ENCODE measurements around the gene HAS3. TPM values are rescaled to one million over a fixed set of nuclear protein-coding genes. Genes with fewer than 3 reads are reported as not detected.
"Not testable (repeated sequence)": the region's sequence is repeated elsewhere in the genome, so short reads cannot be mapped to it uniquely, and the experiment has no call there.

The HAS3 gene
- total RNA-seq, 1 donor, result 0.84 TPM

- H3K9me3 ChIP-seq (ENCODE audit: low read depth, low read length); H3K4me3 ChIP-seq (ENCODE audit: low read length); H3K27me3 ChIP-seq (ENCODE audit: insufficient read depth, low read length); H3K4me1 ChIP-seq (ENCODE audit: insufficient read depth, low read length): not testable (repeated sequence)
Measured at GRCh38 chr16:69139464-69139863, 34.0 kb downstream of the HAS3 start.

DNA sequence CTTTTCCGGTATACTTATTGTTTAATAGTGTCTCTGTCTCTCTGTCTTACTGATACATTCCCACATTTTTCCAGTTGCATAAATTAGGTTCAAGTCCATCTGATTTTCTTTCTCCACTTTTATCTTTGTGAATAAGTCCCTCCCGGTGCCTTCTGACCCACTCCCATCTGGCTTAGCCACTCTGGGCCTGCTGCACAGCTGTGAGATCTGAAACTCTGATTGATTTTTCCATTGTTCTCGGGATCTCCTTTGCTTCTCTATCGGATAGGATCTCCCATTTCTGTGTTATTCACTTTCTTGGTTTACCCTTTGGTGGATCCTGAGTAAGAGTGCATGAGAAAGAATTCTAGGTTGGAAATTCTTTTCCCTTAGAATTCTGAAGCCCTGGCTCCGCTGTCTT, 35.6 kb downstream of the HAS3 start:
- Histone ChIP-seq H3K9me3 (ENCODE audit: low read depth, low read length) (no peaks in the 10 kb centered on the region), H3K27me3 (ENCODE audit: insufficient read depth, low read length) (no peaks in the 10 kb centered on the region), H3K4me1 (ENCODE audit: insufficient read depth, low read length) (no peaks in the 10 kb centered on the region), H3K4me3 (ENCODE audit: low read length) (no peak overlapping the region)

DNA sequence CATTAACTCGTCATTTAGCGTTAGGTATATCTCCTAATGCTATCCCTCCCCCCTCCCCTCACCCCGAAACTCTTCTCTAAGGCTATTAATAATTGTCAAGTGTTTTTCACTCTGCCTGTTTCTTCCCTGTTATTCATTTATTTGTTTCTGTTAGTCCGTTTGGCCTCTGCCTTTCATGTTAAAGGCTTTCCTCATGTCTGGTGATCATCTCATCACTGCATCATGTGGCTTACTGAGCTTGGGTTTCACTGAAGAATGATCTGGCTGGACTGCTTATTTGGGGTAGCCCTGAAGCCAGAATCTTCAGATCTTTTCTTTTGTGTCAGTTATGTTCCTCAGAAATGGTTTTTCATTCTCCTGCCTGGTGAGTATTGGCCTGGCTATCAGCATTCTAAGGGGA, 36.5 kb downstream of the HAS3 start:
- no peak overlapping the region for H3K4me3 ChIP-seq (ENCODE audit: low read length)
- H3K4me1 ChIP-seq (ENCODE audit: insufficient read depth, low read length), result no peaks in the 10 kb centered on the region
- H3K9me3 ChIP-seq (ENCODE audit: low read depth, low read length), result no peaks in the 10 kb centered on the region
- H3K27me3 ChIP-seq (ENCODE audit: insufficient read depth, low read length), result no peaks in the 10 kb centered on the region

DNA sequence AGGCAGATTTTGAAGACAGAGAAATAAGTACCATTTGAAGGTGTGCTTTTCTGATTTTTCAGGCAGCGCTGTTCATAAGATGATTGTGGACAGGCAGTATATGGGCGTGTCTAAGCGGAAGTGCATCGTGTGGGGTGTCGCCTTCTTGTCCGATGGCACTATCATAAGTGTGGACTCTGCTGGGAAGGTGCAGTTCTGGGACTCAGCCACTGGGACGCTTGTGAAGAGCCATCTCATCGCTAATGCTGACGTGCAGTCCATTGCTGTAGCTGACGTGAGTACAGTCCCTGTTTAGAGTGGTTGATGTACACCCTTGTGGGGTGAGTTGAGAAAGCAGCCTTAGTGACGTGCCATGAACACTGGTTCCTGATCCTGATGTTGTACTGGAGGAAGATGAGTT, 37.7 kb downstream of the HAS3 start:
- no peaks in the 10 kb centered on the region for H3K9me3 ChIP-seq (ENCODE audit: low read depth, low read length)
- H3K27me3 ChIP-seq (ENCODE audit: insufficient read depth, low read length), result no peaks in the 10 kb centered on the region
- H3K4me1 ChIP-seq (ENCODE audit: insufficient read depth, low read length), result no peaks in the 10 kb centered on the region
- no peak overlapping the region for H3K4me3 ChIP-seq (ENCODE audit: low read length)

- Histone ChIP-seq H3K4me1 (ENCODE audit: insufficient read depth, low read length) (no peaks in the 10 kb centered on the region), H3K27me3 (ENCODE audit: insufficient read depth, low read length) (no peaks in the 10 kb centered on the region), H3K4me3 (ENCODE audit: low read length) (no peak overlapping the region), H3K9me3 (ENCODE audit: low read depth, low read length) (no peaks in the 10 kb centered on the region)
Measured at GRCh38 chr16:69145658-69146057, 40.2 kb downstream of the HAS3 start.

GRCh38 chr16:69149621-69150020, 44.2 kb downstream of the HAS3 start:
- not testable (repeated sequence) for H3K9me3 ChIP-seq (ENCODE audit: low read depth, low read length); H3K4me1 ChIP-seq (ENCODE audit: insufficient read depth, low read length); H3K27me3 ChIP-seq (ENCODE audit: insufficient read depth, low read length); H3K4me3 ChIP-seq (ENCODE audit: low read length)

- Histone ChIP-seq H3K27me3 (ENCODE audit: insufficient read depth, low read length) (no peaks in the 10 kb centered on the region), H3K9me3 (ENCODE audit: low read depth, low read length) (no peaks in the 10 kb centered on the region), H3K4me1 (ENCODE audit: insufficient read depth, low read length) (no peaks in the 10 kb centered on the region), H3K4me3 (ENCODE audit: low read length) (no peak overlapping the region)
Measured at GRCh38 chr16:69150146-69150865, 44.9 kb downstream of the HAS3 start.

- no peak overlapping the region for H3K4me3 ChIP-seq (ENCODE audit: low read length)
- no peaks in the 10 kb centered on the region for H3K9me3 ChIP-seq (ENCODE audit: low read depth, low read length)
- no peaks in the 10 kb centered on the region for H3K27me3 ChIP-seq (ENCODE audit: insufficient read depth, low read length)
- H3K4me1 ChIP-seq (ENCODE audit: insufficient read depth, low read length), result no peaks in the 10 kb centered on the region
Measured at GRCh38 chr16:69157196-69157595, 51.7 kb downstream of the HAS3 start.

DNA sequence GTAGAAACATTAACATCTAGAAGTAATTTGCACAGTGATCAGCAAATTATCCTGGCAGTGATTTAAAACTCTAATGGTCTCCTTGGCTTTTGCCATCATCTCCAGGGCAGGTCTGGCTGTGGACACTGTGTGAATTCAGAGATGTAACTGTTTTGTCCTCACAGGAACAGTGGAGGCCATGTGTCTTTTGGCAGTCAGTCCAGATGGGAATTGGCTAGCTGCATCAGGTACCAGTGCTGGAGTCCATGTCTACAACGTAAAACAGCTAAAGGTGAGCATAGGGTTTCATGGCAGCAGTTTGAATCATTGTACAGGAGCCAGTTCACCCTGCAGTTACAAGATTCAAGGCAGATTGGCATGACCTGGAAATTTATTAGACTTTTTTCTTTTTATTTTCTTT, 54.7 kb downstream of the HAS3 start:
- H3K4me1 ChIP-seq (ENCODE audit: insufficient read depth, low read length), result no peaks in the 10 kb centered on the region
- H3K4me3 ChIP-seq (ENCODE audit: low read length), result no peak overlapping the region
- no peaks in the 10 kb centered on the region for H3K9me3 ChIP-seq (ENCODE audit: low read depth, low read length)
- H3K27me3 ChIP-seq (ENCODE audit: insufficient read depth, low read length), result no peaks in the 10 kb centered on the region

DNA sequence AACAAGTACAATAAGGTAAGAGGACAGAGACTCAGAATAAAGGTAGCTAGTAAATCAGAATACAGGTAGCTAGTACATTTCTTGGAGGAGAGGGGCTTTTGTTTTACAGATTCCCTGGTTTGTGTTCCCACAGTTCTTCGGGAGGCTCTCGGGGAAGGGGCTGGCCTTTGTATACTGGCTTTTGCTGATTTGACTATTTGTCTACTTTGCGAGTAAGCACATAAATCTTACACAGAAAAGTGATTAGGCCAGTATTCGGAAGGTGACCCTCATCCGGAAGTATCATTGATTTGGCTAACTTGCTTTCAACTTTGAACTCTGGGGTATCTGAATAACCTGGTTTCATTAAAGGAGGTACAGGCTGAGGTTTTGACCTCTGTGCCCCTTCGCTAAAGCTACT, 60.1 kb downstream of the HAS3 start:
- H3K4me3 ChIP-seq (ENCODE audit: low read length), result no peak overlapping the region
- H3K9me3 ChIP-seq (ENCODE audit: low read depth, low read length), result no peaks in the 10 kb centered on the region
- no peaks in the 10 kb centered on the region for H3K27me3 ChIP-seq (ENCODE audit: insufficient read depth, low read length)
- peaks cover 9% of the 10 kb centered on the region for H3K4me1 ChIP-seq (ENCODE audit: insufficient read depth, low read length)

- Histone ChIP-seq H3K4me3 (ENCODE audit: low read length) (no peak overlapping the region), H3K4me1 (ENCODE audit: insufficient read depth, low read length) (peaks cover 14% of the 10 kb centered on the region), H3K27me3 (ENCODE audit: insufficient read depth, low read length) (no peaks in the 10 kb centered on the region), H3K9me3 (ENCODE audit: low read depth, low read length) (no peaks in the 10 kb centered on the region)
Measured at GRCh38 chr16:69166221-69166833, 60.9 kb downstream of the HAS3 start.

- Histone ChIP-seq H3K4me3 (ENCODE audit: low read length) (no peak overlapping the region), H3K4me1 (ENCODE audit: insufficient read depth, low read length) (peaks cover 20% of the 10 kb centered on the region), H3K9me3 (ENCODE audit: low read depth, low read length) (no peaks in the 10 kb centered on the region), H3K27me3 (ENCODE audit: insufficient read depth, low read length) (no peaks in the 10 kb centered on the region)
Measured at GRCh38 chr16:69166946-69167930, 61.8 kb downstream of the HAS3 start.

All from mononuclear cell (primary cell).